IPS DF 19.7 (cell line): ENCODE measurements around the gene ERFL.
"Not testable (repeated sequence)": the region's sequence is repeated elsewhere in the genome, so short reads cannot be mapped to it uniquely, and the experiment has no call there.

ENCODE experiments used
- DNase-seq: peaks from one replicate; pipeline ENCODE4 v3.0.0-alpha.2; 2013; ENCODE audit warnings: low read depth, low spot score

ERFL gene

GRCh38 chr19:41926763-41927496 is 1.3 kb downstream of the ERFL start:
- no peak for DNase-seq

GRCh38 chr19:41926028-41926762 is 2.1 kb downstream of the ERFL start:
- no peak for DNase-seq

- DNase-seq: no peak
Observed at GRCh38 chr19:41925208-41926003, 2.8 kb downstream of the ERFL start.

GRCh38 chr19:41924151-41925145 is 3.8 kb downstream of the ERFL start:
- no peak for DNase-seq

GRCh38 chr19:41923045-41923788 is 5.0 kb downstream of the ERFL start:
- no peak for DNase-seq

- DNase-seq: no peak
Observed at GRCh38 chr19:41922585-41922984, 5.7 kb downstream of the ERFL start.

- no peak for DNase-seq
Observed at GRCh38 chr19:41921577-41922576, 6.4 kb downstream of the ERFL start.

- no peak for DNase-seq
Observed at GRCh38 chr19:41920882-41921576, 7.2 kb downstream of the ERFL start.

GRCh38 chr19:41919948-41920712 is 8.1 kb downstream of the ERFL start:
- no peak for DNase-seq

- DNase-seq: no peak
Observed at GRCh38 chr19:41918653-41919244, 9.5 kb downstream of the ERFL start.

GRCh38 chr19:41918095-41918494 is 10.2 kb downstream of the ERFL start:
- DNase-seq: no peak

- no peak for DNase-seq
Observed at GRCh38 chr19:41917676-41918075, 10.6 kb downstream of the ERFL start.

GRCh38 chr19:41915776-41916414 is 12.4 kb downstream of the ERFL start:
- no peak for DNase-seq

GRCh38 chr19:41915021-41915775 is 13.1 kb downstream of the ERFL start:
- no peak for DNase-seq

- not testable (repeated sequence) for DNase-seq
Observed at GRCh38 chr19:41914424-41914834, 13.8 kb downstream of the ERFL start.
